Esophagus squamous epithelium (tissue), 4 donors: ENCODE results near the gene C1QL1.

ENCODE experiments used
- POLR2A ChIP-seq, 4 donors: fragments of 450-650 bp; IDR thresholded peaks; one replicate each; pipeline ENCODE4 v1.6.1; 2017; ENCODE audit warnings: antibody characterized with exemption in 4 of 4, mild to moderate bottlenecking in 4 of 4, moderate library complexity in 3 of 4
- TF ChIP-seq, protein P1 (sequence below), 6 experiments: fragments of 450-650 bp in 4 of 6; fragments of 200-600 bp in 2 of 6; sonication (generic) in 2 of 6; IDR thresholded peaks; one replicate each; pipeline ENCODE4 v1.5.1; 2016 to 2019; ENCODE audit warnings: antibody characterized with exemption in 6 of 6, mild to moderate bottlenecking in 4 of 6, moderate library complexity in 4 of 6

DNA sequence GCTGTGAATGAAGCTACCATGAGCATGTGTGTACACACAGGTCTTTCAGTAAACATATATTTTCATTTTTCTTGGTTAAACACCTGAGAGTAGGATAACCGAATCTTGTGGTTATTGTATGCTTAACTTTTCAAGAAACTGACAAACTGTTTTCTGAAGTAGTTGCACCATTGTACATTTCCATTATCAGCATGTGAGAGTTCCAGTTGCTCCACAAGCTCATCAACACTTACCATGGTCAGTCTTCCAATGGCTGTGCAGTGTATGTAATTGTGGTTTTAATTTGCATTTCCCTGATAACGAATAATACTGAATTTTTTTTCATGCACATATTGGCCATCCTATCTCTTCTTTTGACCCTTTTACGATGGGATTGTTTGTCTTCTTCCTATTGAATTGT, 31.3 kb upstream of the C1QL1 start:
- no peak for TF ChIP-seq POLR2A (IDR thresholded peaks at IDR 0.05)
- TF ChIP-seq, protein P1, sequence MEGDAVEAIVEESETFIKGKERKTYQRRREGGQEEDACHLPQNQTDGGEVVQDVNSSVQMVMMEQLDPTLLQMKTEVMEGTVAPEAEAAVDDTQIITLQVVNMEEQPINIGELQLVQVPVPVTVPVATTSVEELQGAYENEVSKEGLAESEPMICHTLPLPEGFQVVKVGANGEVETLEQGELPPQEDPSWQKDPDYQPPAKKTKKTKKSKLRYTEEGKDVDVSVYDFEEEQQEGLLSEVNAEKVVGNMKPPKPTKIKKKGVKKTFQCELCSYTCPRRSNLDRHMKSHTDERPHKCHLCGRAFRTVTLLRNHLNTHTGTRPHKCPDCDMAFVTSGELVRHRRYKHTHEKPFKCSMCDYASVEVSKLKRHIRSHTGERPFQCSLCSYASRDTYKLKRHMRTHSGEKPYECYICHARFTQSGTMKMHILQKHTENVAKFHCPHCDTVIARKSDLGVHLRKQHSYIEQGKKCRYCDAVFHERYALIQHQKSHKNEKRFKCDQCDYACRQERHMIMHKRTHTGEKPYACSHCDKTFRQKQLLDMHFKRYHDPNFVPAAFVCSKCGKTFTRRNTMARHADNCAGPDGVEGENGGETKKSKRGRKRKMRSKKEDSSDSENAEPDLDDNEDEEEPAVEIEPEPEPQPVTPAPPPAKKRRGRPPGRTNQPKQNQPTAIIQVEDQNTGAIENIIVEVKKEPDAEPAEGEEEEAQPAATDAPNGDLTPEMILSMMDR (IDR thresholded peaks at IDR 0.05), result no peak
